Esophagus squamous epithelium (tissue), 5 donors: ENCODE results near the gene MAP3K5. TPM values are rescaled to one million over a fixed set of nuclear protein-coding genes. Genes with fewer than 3 reads are reported as not detected.

Experiments
- DNase-seq: peaks from one replicate; lab custom pipeline; 2025; lab: John Stamatoyannopoulos, UW
- H3K27ac ChIP-seq, 4 donors: fragments of 200-600 bp; sonication (generic); one replicate each; pipeline ENCODE4 v1.5.1; 2016 to 2019; ENCODE audit warnings: mild to moderate bottlenecking in 1 of 4
- H3K27me3 ChIP-seq, 4 donors: fragments of 200-600 bp; sonication (generic); 1 replicate in 3 of 4; 2 replicates in 1 of 4; pipeline versions ENCODE4 v1.5.1 to v1.6.0; 2017 to 2021; ENCODE audit warnings: antibody characterized with exemption in 1 of 4
- H3K36me3 ChIP-seq, 3 donors: fragments of 200-600 bp; sonication (generic); one replicate each; pipeline ENCODE4 v1.5.1; 2016 to 2019
- H3K4me1 ChIP-seq, 3 donors: fragments of 200-600 bp; sonication (generic); one replicate each; pipeline ENCODE4 v1.5.1; 2017 to 2019
- H3K4me3 ChIP-seq, 4 donors: fragments of 200-600 bp; sonication (generic); 1 replicate in 3 of 4; 2 replicates in 1 of 4; pipeline ENCODE4 v1.5.1; 2016 to 2019; ENCODE audit warnings: mild to moderate bottlenecking in 2 of 4, moderate library complexity in 1 of 4
- H3K9me3 ChIP-seq, 3 donors: fragments of 200-600 bp; sonication (generic); one replicate each; pipeline ENCODE4 v1.5.1; 2016 to 2019
- POLR2A ChIP-seq, 4 donors: fragments of 450-650 bp; IDR thresholded peaks; one replicate each; pipeline ENCODE4 v1.6.1; 2017; ENCODE audit warnings: antibody characterized with exemption in 4 of 4, mild to moderate bottlenecking in 4 of 4, moderate library complexity in 3 of 4
- WGBS, 2 donors: methylation state at CpG; one replicate each; pipeline ENCODE4 v1.1.5; 2018; 5-methylcytosine and 5-hydroxymethylcytosine counted together
- intact Hi-C: fragments of 100-400 bp; cut with DNase I; formaldehyde crosslinking; loops from one replicate; pipeline ENCODE4 v1.15.0; 2022
- total RNA-seq, 4 donors: library from RNA; depleted of rRNA; stranded (reverse); fragments of >200 nt; gene quantifications; one replicate each; pipeline ENCODE4 v1.1.0, GENCODE V29; 2016
- TF ChIP-seq, protein P1 (sequence below), 6 experiments: fragments of 450-650 bp in 4 of 6; fragments of 200-600 bp in 2 of 6; sonication (generic) in 2 of 6; IDR thresholded peaks; one replicate each; pipeline ENCODE4 v1.5.1; 2016 to 2019; ENCODE audit warnings: antibody characterized with exemption in 6 of 6, mild to moderate bottlenecking in 4 of 6, moderate library complexity in 4 of 6
- donor health status: DM: yes; HTN: yes; CAD: no.

MAP3K5 gene
- total RNA-seq, 4 donors from 2014 or later = 9.2 to 22.9 (median 20.9) TPM

DNA sequence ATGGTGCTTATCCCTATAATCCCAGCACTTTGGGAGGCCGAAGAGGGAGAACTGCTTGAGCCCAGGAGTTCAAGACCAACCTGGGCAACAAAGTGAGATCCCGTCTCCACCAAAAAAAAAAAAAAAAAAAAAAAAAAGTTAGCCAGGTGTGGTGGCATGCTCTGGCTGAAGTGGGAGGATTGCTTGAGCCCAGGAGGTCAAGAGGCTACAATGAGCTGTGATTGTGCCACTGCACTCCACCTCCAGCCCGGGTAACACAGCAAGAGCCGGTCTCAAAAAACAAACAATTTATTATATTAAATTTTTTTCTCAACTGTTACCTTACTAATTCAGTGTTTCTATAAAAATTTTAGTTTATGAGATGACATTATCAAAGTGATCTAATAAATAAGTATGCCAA is 156.7 kb downstream of the MAP3K5 start:
- H3K27me3 ChIP-seq = no peaks in the 10 kb centered on the region
- no peak overlapping the region for H3K27ac ChIP-seq
- no peak for TF ChIP-seq POLR2A (IDR thresholded peaks at IDR 0.05)
- TF ChIP-seq, protein P1, sequence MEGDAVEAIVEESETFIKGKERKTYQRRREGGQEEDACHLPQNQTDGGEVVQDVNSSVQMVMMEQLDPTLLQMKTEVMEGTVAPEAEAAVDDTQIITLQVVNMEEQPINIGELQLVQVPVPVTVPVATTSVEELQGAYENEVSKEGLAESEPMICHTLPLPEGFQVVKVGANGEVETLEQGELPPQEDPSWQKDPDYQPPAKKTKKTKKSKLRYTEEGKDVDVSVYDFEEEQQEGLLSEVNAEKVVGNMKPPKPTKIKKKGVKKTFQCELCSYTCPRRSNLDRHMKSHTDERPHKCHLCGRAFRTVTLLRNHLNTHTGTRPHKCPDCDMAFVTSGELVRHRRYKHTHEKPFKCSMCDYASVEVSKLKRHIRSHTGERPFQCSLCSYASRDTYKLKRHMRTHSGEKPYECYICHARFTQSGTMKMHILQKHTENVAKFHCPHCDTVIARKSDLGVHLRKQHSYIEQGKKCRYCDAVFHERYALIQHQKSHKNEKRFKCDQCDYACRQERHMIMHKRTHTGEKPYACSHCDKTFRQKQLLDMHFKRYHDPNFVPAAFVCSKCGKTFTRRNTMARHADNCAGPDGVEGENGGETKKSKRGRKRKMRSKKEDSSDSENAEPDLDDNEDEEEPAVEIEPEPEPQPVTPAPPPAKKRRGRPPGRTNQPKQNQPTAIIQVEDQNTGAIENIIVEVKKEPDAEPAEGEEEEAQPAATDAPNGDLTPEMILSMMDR (IDR thresholded peaks at IDR 0.05) = no peak
- H3K4me1 ChIP-seq = no peaks in the 10 kb centered on the region
- H3K36me3 ChIP-seq = peaks cover 0 to 73% (median 7%) of the 10 kb centered on the region in 3 donors
- no peak for DNase-seq
- H3K9me3 ChIP-seq = no peaks in the 10 kb centered on the region
- WGBS, 2 donors = 90 to 96% methylated on average over 3 to 4 of the region's 4 CpGs
- no peak overlapping the region for H3K4me3 ChIP-seq
- intact Hi-C loops = no loop called here

DNA sequence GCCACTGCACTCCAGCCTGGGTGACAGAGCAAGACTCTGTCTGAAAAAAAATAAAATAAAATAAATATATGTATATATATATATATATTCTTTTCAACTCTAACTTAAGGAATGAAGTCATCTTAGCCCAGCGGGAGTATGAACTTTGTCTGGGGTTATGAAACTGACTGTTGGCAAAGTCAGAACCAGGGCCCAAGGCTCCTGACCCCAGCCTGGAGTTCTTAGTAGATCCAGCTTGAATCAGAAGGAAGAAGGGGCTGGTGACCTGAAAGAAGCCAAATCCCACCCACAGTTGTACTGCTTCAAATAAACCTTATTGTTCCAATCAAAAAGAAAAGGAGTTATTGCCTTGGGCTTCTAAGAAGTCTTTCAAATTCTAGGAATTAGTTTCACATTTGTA is 158.9 kb downstream of the MAP3K5 start:
- no peak for DNase-seq
- Histone ChIP-seq H3K36me3 (peaks cover 0 to 87% (median 7%) of the 10 kb centered on the region in 3 donors), H3K4me1 (no peaks in the 10 kb centered on the region), H3K27me3 (no peaks in the 10 kb centered on the region), H3K4me3 (no peak overlapping the region), H3K27ac (no peak overlapping the region), H3K9me3 (no peaks in the 10 kb centered on the region)
- WGBS, 2 donors = 75 to 100% methylated on average over 1 of the region's 1 CpG
- intact Hi-C loops = no loop called here
- TF ChIP-seq POLR2A (IDR thresholded peaks at IDR 0.05) = no peak
- TF ChIP-seq, protein P1 (IDR thresholded peaks at IDR 0.05) = no peak

DNA sequence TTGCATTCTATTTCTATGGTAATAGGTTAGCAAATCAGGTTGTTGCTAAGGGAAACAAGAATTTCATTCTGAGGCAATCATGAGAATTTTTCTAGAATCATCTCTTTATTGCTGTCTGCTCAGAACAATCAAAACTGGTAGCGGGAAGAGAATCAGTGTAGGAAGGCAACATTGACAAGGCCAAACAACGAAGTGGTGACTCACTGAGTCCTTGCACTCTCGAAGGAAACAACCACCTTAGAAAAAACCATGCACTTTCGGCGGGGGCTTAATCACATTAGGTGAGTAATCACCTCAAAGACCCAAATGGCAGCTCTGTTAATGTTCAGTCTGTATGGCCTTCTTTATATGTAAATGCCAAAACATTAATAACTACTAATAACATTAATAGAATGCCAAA is 163.3 kb downstream of the MAP3K5 start:
- H3K4me1 ChIP-seq = no peaks in the 10 kb centered on the region
- H3K4me3 ChIP-seq = no peak overlapping the region
- peaks cover 0 to 50% (median 0%) of the 10 kb centered on the region in 3 donors for H3K36me3 ChIP-seq
- H3K9me3 ChIP-seq = no peaks in the 10 kb centered on the region
- no peaks in the 10 kb centered on the region for H3K27me3 ChIP-seq
- DNase-seq = no peak
- H3K27ac ChIP-seq = no peak overlapping the region
- 65% methylated on average over 5 of the region's 5 CpGs for WGBS, 2 donors
- TF ChIP-seq POLR2A (IDR thresholded peaks at IDR 0.05) = no peak
- TF ChIP-seq, protein P1 (IDR thresholded peaks at IDR 0.05) = no peak
- intact Hi-C loops = no loop called here

DNA sequence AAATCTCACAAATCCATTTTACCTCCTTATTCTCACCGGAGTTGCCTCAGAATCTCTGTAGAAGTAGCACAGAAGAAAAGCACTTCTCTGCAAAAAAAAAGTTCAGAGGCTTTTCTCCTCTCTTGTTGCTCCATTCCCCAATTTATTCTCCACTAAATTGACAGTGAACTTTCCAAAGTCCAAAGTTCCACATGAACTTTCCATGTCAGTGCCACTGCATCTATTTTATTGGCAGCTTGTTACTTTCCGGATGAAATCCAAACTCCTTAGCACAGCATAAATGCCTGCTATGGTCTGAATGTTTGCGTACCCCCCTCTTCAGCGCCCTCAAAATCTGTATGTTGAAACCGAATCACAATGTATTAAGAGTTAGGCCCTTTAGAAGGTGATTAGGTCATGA is 165.1 kb downstream of the MAP3K5 start:
- intact Hi-C loops = no loop called here
- 91 to 98% methylated on average over 5 of the region's 5 CpGs for whole genome bisulfite sequencing, 2 donors
- no peak for TF ChIP-seq POLR2A (IDR thresholded peaks at IDR 0.05)
- TF ChIP-seq, protein P1 (IDR thresholded peaks at IDR 0.05) = no peak
- H3K36me3 ChIP-seq = peaks cover 0 to 40% (median 0%) of the 10 kb centered on the region in 3 donors
- DNase-seq = no peak
- H3K27me3 ChIP-seq = no peaks in the 10 kb centered on the region
- no peaks in the 10 kb centered on the region for H3K4me1 ChIP-seq
- H3K4me3 ChIP-seq = no peak overlapping the region
- H3K27ac ChIP-seq = no peak overlapping the region
- H3K9me3 ChIP-seq = no peaks in the 10 kb centered on the region

DNA sequence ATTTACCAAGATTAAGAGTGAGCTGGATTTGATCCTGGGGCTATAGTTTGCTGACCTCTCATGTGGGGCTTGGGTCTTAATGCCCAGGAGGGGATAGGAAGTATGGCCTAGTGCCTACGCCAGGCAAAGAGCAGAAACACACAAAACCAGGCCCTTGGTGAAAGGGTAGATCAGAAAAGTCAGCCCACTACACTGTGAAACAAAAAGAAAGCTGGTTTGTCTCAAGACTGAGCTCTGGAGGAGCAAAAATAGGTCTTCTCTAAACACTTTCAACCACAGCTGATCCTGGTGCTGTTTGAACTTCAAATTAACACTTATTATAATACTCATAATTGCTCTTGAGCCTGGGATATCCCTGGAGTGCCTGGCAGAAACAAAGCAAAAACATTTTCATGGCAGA is 167.0 kb downstream of the MAP3K5 start:
- Histone ChIP-seq H3K4me1 (no peaks in the 10 kb centered on the region), H3K27ac (no peak overlapping the region), H3K36me3 (peaks cover 0 to 44% (median 0%) of the 10 kb centered on the region in 3 donors), H3K9me3 (no peaks in the 10 kb centered on the region), H3K4me3 (no peak overlapping the region), H3K27me3 (no peaks in the 10 kb centered on the region)
- DNase-seq = no peak
- TF ChIP-seq, protein P1 (IDR thresholded peaks at IDR 0.05) = no peak
- TF ChIP-seq POLR2A (IDR thresholded peaks at IDR 0.05) = no peak
- intact Hi-C loops = no loop called here
- WGBS, 2 donors = 69 to 86% methylated on average over 1 of the region's 1 CpG
